Tibial artery (tissue), 4 donors: ENCODE results near the gene CAPN11.

Source experiments
- DNase-seq, 2 donors: peaks; one replicate each; pipeline ENCODE4 v3.0.0-alpha.2; 2019
- H3K27ac ChIP-seq, 2 donors: fragments of 200-600 bp; sonication (generic) in 1 of 2; 1 replicate in 1 of 2; 2 replicates in 1 of 2; pipeline ENCODE4 v1.5.1; 2018 to 2019; ENCODE audit warnings: mild to moderate bottlenecking in 1 of 2
- H3K27me3 ChIP-seq, 2 donors: fragments of 200-600 bp; sonication (generic) in 1 of 2; one replicate each; pipeline versions ENCODE4 v1.5.1 to v1.6.0; 2016 to 2019
- H3K36me3 ChIP-seq, 3 donors: fragments of 200-600 bp; sonication (generic) in 2 of 3; one replicate each; pipeline ENCODE4 v1.5.1; 2016 to 2019; ENCODE audit warnings: mild to moderate bottlenecking in 2 of 3
- H3K4me1 ChIP-seq, 4 donors: fragments of 200-600 bp; sonication (generic) in 2 of 4; 1 replicate in 3 of 4; 2 replicates in 1 of 4; pipeline ENCODE4 v1.5.1; 2016 to 2019
- H3K4me3 ChIP-seq, 2 donors: fragments of 200-600 bp; sonication (generic) in 1 of 2; 1 replicate in 1 of 2; 2 replicates in 1 of 2; pipeline ENCODE4 v1.5.1; 2018 to 2019; ENCODE audit warnings: mild to moderate bottlenecking in 2 of 2
- H3K9me3 ChIP-seq, 3 donors: fragments of 200-600 bp; sonication (generic) in 1 of 3; one replicate each; pipeline ENCODE4 v1.5.1; 2016 to 2019
- CTCF ChIP-seq, 2 experiments: fragments of 200-600 bp in 1 of 2; fragments of 450-650 bp in 1 of 2; IDR thresholded peaks; one replicate each; pipeline ENCODE4 v1.5.1; 2017 to 2019; ENCODE audit warnings: antibody characterized with exemption in 2 of 2, mild to moderate bottlenecking in 1 of 2, moderate library complexity in 1 of 2
- intact Hi-C: fragments of 100-400 bp; cut with DNase I; formaldehyde crosslinking; loops from one replicate; pipeline ENCODE4 v1.15.0; 2023; ENCODE audit warnings: low total_unique reads

Gene CAPN11

GRCh38 chr6:44148306-44148705, 10.3 kb upstream of the CAPN11 start:
- Histone ChIP-seq H3K27ac (no peak overlapping the region), H3K9me3 (no peaks in the 10 kb centered on the region), H3K27me3 (no peaks in the 10 kb centered on the region), H3K4me3 (no peak overlapping the region), H3K4me1 (peaks cover 0 to 6% (median 5%) of the 10 kb centered on the region in 4 donors), H3K36me3 (peaks cover 37 to 81% (median 58%) of the 10 kb centered on the region in 3 donors)
- intact Hi-C loops: no loop called here
- TF ChIP-seq CTCF (IDR thresholded peaks at IDR 0.05): no peak
- no peak for DNase-seq

GRCh38 chr6:44149369-44150012, 9.1 kb upstream of the CAPN11 start:
- no peak for TF ChIP-seq CTCF (IDR thresholded peaks at IDR 0.05)
- no peak for DNase-seq
- Histone ChIP-seq H3K4me3 (no peak overlapping the region), H3K4me1 (peaks cover 0 to 6% (median 5%) of the 10 kb centered on the region in 4 donors), H3K27me3 (no peaks in the 10 kb centered on the region), H3K36me3 (peaks cover 29 to 81% (median 47%) of the 10 kb centered on the region in 3 donors), H3K27ac (no peak overlapping the region), H3K9me3 (no peaks in the 10 kb centered on the region)
- intact Hi-C loops: no loop called here

DNA sequence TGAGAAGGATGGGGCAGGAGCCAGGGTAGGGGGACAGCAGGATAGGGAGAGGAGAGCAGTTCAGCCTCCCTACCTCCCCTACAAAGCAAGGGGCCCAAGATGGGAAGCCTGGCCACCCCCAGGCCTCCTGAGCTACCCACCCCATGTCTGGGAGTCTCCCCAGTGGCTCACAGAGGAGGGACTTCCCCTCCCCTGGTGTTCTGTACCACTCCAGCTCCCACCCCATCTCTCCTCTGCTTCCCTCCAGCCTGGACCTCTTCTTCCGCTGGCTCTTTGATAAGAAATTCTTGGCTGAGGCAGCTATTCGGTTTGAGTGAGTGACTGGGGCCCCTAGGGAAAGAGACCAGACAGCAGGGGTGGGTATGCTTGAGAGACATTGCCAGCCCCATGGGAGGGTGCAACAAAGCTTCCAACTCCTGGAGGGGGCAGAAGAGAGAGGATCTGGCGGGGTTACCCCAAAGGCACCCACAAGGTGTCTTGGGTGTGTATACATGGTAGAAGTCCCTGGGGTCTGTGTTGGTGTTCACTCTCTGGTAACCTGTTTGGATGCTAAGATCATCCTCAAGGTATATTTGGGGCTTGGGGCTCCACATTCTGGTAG, 8.2 kb upstream of the CAPN11 start:
- Histone ChIP-seq H3K9me3 (no peaks in the 10 kb centered on the region), H3K4me3 (no peak overlapping the region), H3K27ac (no peak overlapping the region), H3K4me1 (peaks cover 0 to 6% (median 5%) of the 10 kb centered on the region in 4 donors), H3K27me3 (no peaks in the 10 kb centered on the region), H3K36me3 (peaks cover 24 to 79% (median 43%) of the 10 kb centered on the region in 3 donors)
- intact Hi-C loops: no loop called here
- no peak for DNase-seq
- no peak for TF ChIP-seq CTCF (IDR thresholded peaks at IDR 0.05)

GRCh38 chr6:44151348-44152108, 7.1 kb upstream of the CAPN11 start:
- Histone ChIP-seq H3K36me3 (peaks cover 24 to 68% (median 33%) of the 10 kb centered on the region in 3 donors), H3K9me3 (no peaks in the 10 kb centered on the region), H3K27ac (no peak overlapping the region), H3K4me3 (no peak overlapping the region), H3K4me1 (peaks cover 0 to 6% (median 5%) of the 10 kb centered on the region in 4 donors), H3K27me3 (no peaks in the 10 kb centered on the region)
- DNase-seq: peak; percentile 54 to 80
- TF ChIP-seq CTCF (IDR thresholded peaks at IDR 0.05): peak; percentile 98 to 99
- intact Hi-C loops: loop anchor here (2.0 kb wide), 1 partner anchor 55 kb away; no protein-coding TSS in a partner anchor

- intact Hi-C loops: loop anchor here (2.0 kb wide), 1 partner anchor 55 kb away; no protein-coding TSS in a partner anchor
- no peak for TF ChIP-seq CTCF (IDR thresholded peaks at IDR 0.05)
- Histone ChIP-seq H3K36me3 (peaks cover 24 to 62% (median 27%) of the 10 kb centered on the region in 3 donors), H3K9me3 (no peaks in the 10 kb centered on the region), H3K27me3 (no peaks in the 10 kb centered on the region), H3K27ac (no peak overlapping the region), H3K4me3 (no peak overlapping the region), H3K4me1 (peaks cover 0 to 6% (median 5%) of the 10 kb centered on the region in 4 donors)
- no peak for DNase-seq
These were observed 6.5 kb upstream of the CAPN11 start for GRCh38 chr6:44152109-44152461.
